Panc1 (cell line): Measurements from ENCODE around the gene HES1. TPM values are rescaled to one million over a fixed set of nuclear protein-coding genes. Genes with fewer than 3 reads are reported as not detected.

Experiments
- ATAC-seq: fragments of 200-7000 bp; cut with Tn5 transposase; 2 replicates; pipeline ENCODE4 v1.9.1; 2020; ENCODE audit warnings: mild to moderate bottlenecking, moderate library complexity
- BruUV-seq: library from RNA; stranded (reverse); fragments of 400-500 nt; replicated peaks from 2 replicates; lab custom pipeline; 2021; lab: Mats Ljungman, UMichigan
- CTCF ChIA-PET: fragments of 300-600 bp; sonication (Branson Sonifier 250); formaldehyde crosslinking; loops from one replicate; lab custom pipeline; 2022; ENCODE audit warnings: antibody characterized with exemption; lab: Charles Lee
- POLR2A ChIA-PET: fragments of 300-600 bp; sonication (Branson Sonifier 250); formaldehyde crosslinking; loops from one replicate; lab custom pipeline; 2022; ENCODE audit warnings: antibody characterized with exemption; lab: Charles Lee
- DNase-seq: peaks from one replicate; pipeline ENCODE4 v3.0.0-alpha.2; 2010; ENCODE audit warnings: low read depth, low spot score
- H3K27ac ChIP-seq: 2 replicates; pipeline ENCODE4 v1.5.1; 2011; ENCODE audit warnings: mild to moderate bottlenecking, low read length, inconsistent platforms
- H3K27me3 ChIP-seq: fragments of 200-500 bp; sonication (Bioruptor generic); 2 replicates; pipeline ENCODE4 v1.6.0; 2014; ENCODE audit warnings: low read length, inconsistent platforms; ENCODE audit not compliant: control insufficient read depth, insufficient read depth
- H3K36me3 ChIP-seq: fragments of 200-500 bp; sonication (Bioruptor generic); 2 replicates; pipeline ENCODE4 v1.5.1; 2014; ENCODE audit warnings: inconsistent platforms, mild to moderate bottlenecking, low read length, moderate library complexity; ENCODE audit not compliant: control insufficient read depth, insufficient read depth
- H3K4me1 ChIP-seq: 2 replicates; pipeline ENCODE4 v1.5.1; 2011; ENCODE audit warnings: inconsistent platforms, mild to moderate bottlenecking, low read length, moderate library complexity; ENCODE audit not compliant: control insufficient read depth, insufficient read depth
- H3K4me3 ChIP-seq, 2 experiments: 2 replicates each; pipeline ENCODE4 v1.5.1; 2011 to 2012; ENCODE audit warnings: low read depth in 2 of 2, low read length in 2 of 2, mild to moderate bottlenecking in 2 of 2, inconsistent platforms in 1 of 2, moderate library complexity in 1 of 2
- H3K9me3 ChIP-seq: fragments of 200-500 bp; sonication (Bioruptor generic); 2 replicates; pipeline ENCODE4 v1.5.1; 2014; ENCODE audit warnings: low read depth, mild to moderate bottlenecking, inconsistent platforms, low read length, moderate library complexity; ENCODE audit not compliant: control insufficient read depth, insufficient read depth
- CTCF ChIP-seq: fragments of 450-650 bp; IDR thresholded peaks from 2 replicates; pipeline ENCODE4 v1.5.1; 2017; ENCODE audit warnings: mild to moderate bottlenecking
- POLR2AphosphoS5 ChIP-seq: IDR thresholded peaks from 2 replicates; pipeline ENCODE4 v1.6.1; 2012; ENCODE audit warnings: mild to moderate bottlenecking, low read depth, low read length, moderate library complexity
- REST ChIP-seq, 2 experiments: IDR thresholded peaks; 2 replicates each; pipeline ENCODE4 v1.6.1; 2011 to 2012; ENCODE audit warnings: low read depth in 2 of 2, control low read depth in 1 of 2, low read length in 1 of 2, mild to moderate bottlenecking in 1 of 2, moderate library complexity in 1 of 2; ENCODE audit not compliant: insufficient read depth in 1 of 2
- SIN3A ChIP-seq: IDR thresholded peaks from 2 replicates; pipeline ENCODE4 v1.6.1; 2012; ENCODE audit warnings: low read depth, mild to moderate bottlenecking, low read length, moderate library complexity, borderline replicate concordance; ENCODE audit not compliant: insufficient read depth
- TCF7L2 ChIP-seq: IDR thresholded peaks from 2 replicates; pipeline ENCODE4 v1.6.1; 2011; ENCODE audit warnings: mild to moderate bottlenecking, low read depth, low read length, inconsistent platforms
- in situ Hi-C: cut with HindIII; loops from 2 replicates; pipeline ENCODE4 v1.10.0; 2016; ENCODE audit warnings: low sequenced_read_pairs, low pct_unique_long_range_greater_than_20kb
- intact Hi-C: fragments of 100-400 bp; cut with micrococcal nuclease; formaldehyde crosslinking; loops from one replicate; pipeline ENCODE4 v1.10.0; 2022; ENCODE audit not compliant: unreplicated experiment
- total RNA-seq: library from RNA; stranded (reverse); gene quantifications from one replicate; pipeline ENCODE4 v1.2.1, GENCODE V29; 2021; ENCODE audit not compliant: unreplicated experiment

The HES1 gene
- total RNA-seq, 1 experiment from 2014 or later = 28.5 TPM

GRCh38 chr3:194163697-194164096 lies 27.7 kb downstream of the HES1 start:
- ATAC-seq (no peak), DNase-seq (no peak)
- Histone ChIP-seq H3K4me3 (no peak overlapping the region), H3K9me3 (no peaks in the 10 kb centered on the region), H3K36me3 (no peaks in the 10 kb centered on the region), H3K27me3 (no peaks in the 10 kb centered on the region), H3K27ac (no peak overlapping the region), H3K4me1 (peaks cover 11% of the 10 kb centered on the region; the same call in 1 of the 2 replicates)
- intact Hi-C loops (no loop called here), in situ Hi-C loops (no loop called here)
- BruUV-seq = no TSS peak
- ChIA-PET CTCF (no interaction called here), POLR2A (no interaction called here)
- TF ChIP-seq CTCF = no peak
- TF ChIP-seq POLR2AphosphoS5 = no peak
- no peak for TF ChIP-seq REST (IDR thresholded peaks at IDR 0.05; ENCODE audit: insufficient read depth in 1 of 2, low read depth in 2 of 2, low read length in 1 of 2)
- no peak for TF ChIP-seq TCF7L2
- no peak for TF ChIP-seq SIN3A

GRCh38 chr3:194164861-194165260 lies 28.9 kb downstream of the HES1 start:
- POLR2A ChIA-PET = no interaction called here
- CTCF ChIA-PET = no interaction called here
- DNase-seq (no peak), ATAC-seq (no peak)
- H3K9me3 ChIP-seq = no peaks in the 10 kb centered on the region
- in situ Hi-C loops = no loop called here
- H3K4me1 ChIP-seq = peaks cover 11% of the 10 kb centered on the region; the same call in 1 of the 2 replicates
- no peaks in the 10 kb centered on the region for H3K36me3 ChIP-seq
- H3K27ac ChIP-seq = no peak overlapping the region
- TF ChIP-seq TCF7L2 (no peak), REST (IDR thresholded peaks at IDR 0.05; ENCODE audit: insufficient read depth in 1 of 2, low read depth in 2 of 2, low read length in 1 of 2) (no peak), SIN3A (no peak), POLR2AphosphoS5 (no peak), CTCF (no peak)
- H3K4me3 ChIP-seq = no peak overlapping the region
- H3K27me3 ChIP-seq = no peaks in the 10 kb centered on the region
- intact Hi-C loops = no loop called here
- BruUV-seq = no TSS peak
